NCI-H526 treated with DMSO at 0.1 percent for 48 hours (cell line): ENCODE data around the gene RPL10A.

ENCODE experiments used
- DNase-seq: peaks from one replicate; lab custom pipeline; 2025; lab: John Stamatoyannopoulos, UW

RPL10A gene

DNA sequence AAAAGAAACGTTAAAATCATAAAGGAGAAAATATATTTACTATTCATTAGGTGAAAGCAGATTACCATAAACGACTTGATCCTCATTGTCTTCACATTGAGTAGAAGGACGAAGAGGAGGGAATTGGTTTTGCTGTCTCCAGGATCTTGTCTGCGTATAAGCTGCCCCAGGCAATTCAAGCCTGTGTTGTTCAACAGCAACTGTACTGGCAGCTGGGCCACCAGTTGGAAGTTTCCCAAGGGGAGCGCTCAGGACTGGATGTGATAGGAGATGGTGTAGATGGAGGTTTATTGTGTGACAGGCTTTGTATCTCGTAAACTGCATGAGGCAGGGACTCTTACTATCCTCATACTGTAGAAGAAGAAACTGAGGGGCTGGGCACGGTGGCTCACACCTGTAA is 20.0 kb upstream of the RPL10A start:
- no peak for DNase-seq

GRCh38 chr6:35449287-35449881 is 18.8 kb upstream of the RPL10A start:
- DNase-seq = peak; percentile 51

GRCh38 chr6:35451354-35452182 is 16.6 kb upstream of the RPL10A start:
- no peak for DNase-seq

DNA sequence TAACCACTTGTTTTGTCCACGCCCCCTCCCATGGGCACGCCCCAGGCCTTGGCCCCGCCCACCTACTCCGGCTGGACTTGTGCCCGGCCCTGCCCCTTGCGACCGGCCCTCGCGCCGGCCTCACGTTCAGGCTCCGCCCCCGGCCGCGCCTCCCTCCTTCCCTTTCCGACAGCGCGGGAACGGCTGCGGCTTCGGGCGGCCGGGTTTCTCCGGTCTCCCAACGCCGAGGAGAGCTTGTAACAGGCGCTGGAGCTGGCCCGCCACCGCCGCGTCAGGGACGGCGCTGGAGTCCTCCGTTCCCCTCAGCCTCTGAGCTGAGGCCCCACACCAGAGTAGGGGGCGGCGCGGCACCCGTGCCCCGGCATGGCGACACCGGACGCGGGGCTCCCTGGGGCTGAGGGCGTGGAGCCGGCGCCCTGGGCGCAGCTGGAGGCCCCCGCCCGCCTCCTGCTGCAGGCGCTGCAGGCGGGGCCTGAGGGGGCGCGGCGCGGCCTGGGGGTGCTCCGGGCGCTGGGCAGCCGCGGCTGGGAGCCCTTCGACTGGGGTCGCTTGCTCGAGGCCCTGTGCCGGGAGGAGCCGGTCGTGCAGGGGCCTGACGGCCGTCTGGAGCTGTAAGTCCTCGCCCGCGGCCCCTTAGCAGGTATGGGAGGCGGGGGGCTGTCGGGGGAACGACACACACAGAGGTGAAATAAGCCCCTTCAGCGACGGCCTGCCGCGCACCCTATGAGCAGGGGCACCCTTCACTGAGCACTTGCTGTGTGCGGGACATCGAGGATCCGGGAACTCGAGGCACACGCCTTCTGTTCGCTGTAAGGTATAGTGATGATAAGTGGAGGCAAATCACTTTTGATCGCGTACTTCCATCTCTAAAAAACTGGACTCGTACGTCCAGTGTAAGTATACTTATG is 15.8 kb upstream of the RPL10A start, which contains the start of gene FANCE:
Gene FANCE, plus strand, starts transcription at position 156 of the 908 bp plus-strand sequence. Its CDS starts 208 bp downstream, at position 364.
- DNase-seq = peak; percentile 74

- DNase-seq = no peak
These were observed 15.0 kb upstream of the RPL10A start for GRCh38 chr6:35453236-35453635.

GRCh38 chr6:35454391-35455110 is 13.7 kb upstream of the RPL10A start:
- DNase-seq = no peak

GRCh38 chr6:35457907-35458306 is 10.3 kb upstream of the RPL10A start:
- DNase-seq = no peak

- no peak for DNase-seq
These were observed 6.9 kb upstream of the RPL10A start for GRCh38 chr6:35461270-35461669.

DNA sequence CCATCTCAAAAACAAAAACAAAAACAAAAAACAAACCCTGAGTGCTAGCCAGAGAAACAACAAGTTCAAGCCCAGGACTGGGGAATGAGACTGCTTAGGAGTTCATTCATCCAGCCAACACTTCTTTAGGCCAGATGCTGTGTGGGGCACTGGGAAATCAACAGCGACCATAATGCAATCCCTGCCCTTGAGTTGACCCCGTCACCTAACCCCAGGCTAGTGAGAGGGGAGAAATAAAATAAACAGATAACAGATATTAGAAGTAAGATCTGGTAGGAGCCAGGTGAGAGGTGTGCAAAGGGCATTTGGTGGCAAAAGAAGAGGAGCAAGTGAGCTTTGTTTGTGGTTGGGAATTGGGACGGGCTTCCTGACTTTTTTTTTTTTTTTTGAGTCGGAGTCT is 4.9 kb upstream of the RPL10A start:
- no peak for DNase-seq

GRCh38 chr6:35465646-35466045 is 2.6 kb upstream of the RPL10A start:
- DNase-seq = no peak

DNA sequence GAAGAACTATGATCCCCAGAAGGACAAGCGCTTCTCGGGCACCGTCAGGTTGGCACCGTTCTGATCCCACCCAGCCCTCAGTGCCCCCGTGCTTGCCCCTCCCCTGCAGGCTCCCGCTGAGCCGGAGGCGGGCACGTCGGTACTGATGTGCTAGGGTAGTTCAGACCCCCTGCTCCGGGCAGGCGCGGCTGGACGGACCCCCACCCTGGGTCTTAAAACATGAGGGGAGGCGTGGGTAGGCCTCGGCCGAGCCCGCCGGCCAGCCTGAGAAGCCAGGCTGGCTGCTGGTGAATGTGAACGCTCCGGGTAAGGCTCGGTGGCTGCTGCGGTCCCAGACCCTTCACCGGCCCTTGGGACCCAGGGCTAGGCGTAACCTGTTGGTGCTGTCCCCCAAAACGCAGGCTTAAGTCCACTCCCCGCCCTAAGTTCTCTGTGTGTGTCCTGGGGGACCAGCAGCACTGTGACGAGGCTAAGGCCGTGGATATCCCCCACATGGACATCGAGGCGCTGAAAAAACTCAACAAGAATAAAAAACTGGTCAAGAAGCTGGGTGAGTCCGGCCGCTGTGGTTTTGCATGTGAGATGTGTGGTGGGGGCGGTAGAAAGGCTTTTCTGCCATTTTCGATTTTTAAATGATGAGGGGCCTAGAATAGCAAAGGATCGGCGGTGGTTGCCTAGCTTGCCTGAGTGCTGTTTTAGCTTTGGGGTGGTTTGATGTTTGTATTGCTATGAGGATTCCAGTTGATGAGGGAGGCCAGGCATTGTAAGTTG is 964 bp downstream of the RPL10A start:
- DNase-seq = no peak

DNA sequence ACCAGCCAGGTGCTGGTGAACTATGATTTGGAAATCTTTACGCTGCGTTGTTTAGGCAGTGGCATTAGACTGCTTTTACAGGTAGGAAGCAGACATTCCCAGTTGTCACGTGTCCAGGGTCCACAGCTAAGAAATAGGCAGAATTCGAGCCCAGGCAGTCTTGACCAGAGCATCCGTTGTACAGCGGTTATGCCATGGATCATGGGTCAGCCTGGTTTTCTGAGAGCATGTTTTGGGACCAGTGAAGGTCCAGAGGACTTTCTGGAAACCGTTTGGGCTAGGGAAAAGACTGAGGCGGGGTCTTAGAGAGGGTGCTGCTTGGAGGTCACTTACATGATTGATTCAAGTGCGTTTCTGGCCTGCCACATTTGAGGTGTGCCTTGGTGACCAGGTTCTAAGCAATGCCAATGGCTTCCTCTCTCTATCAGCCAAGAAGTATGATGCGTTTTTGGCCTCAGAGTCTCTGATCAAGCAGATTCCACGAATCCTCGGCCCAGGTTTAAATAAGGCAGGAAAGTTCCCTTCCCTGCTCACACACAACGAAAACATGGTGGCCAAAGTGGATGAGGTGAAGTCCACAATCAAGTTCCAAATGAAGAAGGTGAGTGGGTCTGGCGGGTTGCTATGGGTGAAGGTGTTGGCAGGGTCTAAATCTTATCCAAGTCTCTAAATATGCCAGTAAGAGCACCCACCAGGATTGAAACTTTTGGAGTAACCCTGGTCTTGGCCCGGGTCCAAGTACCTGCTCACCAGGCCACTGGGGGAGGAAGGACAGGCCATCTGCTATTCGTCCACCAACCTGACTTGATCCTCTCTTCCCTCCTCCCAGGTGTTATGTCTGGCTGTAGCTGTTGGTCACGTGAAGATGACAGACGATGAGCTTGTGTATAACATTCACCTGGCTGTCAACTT is 1.8 kb downstream of the RPL10A start:
- no peak for DNase-seq

- no peak for DNase-seq
These were observed 2.5 kb downstream of the RPL10A start for GRCh38 chr6:35470663-35471120.

DNA sequence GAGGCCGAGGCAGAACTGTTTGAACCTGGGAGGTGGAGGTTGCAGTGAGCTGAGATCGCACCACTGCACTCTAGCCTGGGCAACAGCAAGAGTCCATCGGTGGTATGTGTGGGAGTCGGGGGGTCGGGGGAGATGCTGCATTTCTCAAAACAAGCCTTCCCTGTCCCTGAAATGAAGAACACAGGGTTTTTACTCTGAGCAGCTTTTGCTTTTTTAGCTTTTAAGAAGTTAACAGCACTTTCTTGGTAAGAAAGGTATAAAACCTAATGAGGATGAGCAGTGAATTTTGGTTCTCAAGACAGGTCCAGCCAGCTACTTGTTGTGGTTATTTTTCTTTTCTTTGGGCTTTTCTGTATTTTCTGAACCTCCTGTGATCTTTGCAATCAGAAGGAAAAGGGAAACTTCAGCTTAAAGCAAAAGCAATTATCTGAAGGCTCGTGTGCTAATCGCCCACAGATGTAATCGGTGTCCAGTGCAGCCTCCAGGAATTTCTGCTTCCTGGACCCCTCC is 3.7 kb downstream of the RPL10A start:
- no peak for DNase-seq

GRCh38 chr6:35473075-35473849 is 5.1 kb downstream of the RPL10A start:
- DNase-seq = no peak

DNA sequence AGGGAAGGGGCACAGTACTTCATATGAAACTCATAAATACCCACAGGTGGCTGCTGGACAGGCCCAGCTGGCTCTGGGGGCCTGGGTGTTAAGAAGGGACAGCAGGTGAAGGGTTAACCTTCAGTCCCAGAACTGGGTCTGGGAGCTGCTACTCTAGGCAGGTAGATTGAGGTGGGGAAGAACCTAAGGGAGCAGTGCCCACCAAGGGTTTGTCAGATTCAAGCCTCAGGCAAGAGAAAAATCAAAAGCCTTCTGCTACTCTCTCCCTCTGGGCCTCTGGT is 5.6 kb downstream of the RPL10A start:
- no peak for DNase-seq

- DNase-seq = no peak
These were observed 6.1 kb downstream of the RPL10A start for GRCh38 chr6:35474131-35474941.

DNA sequence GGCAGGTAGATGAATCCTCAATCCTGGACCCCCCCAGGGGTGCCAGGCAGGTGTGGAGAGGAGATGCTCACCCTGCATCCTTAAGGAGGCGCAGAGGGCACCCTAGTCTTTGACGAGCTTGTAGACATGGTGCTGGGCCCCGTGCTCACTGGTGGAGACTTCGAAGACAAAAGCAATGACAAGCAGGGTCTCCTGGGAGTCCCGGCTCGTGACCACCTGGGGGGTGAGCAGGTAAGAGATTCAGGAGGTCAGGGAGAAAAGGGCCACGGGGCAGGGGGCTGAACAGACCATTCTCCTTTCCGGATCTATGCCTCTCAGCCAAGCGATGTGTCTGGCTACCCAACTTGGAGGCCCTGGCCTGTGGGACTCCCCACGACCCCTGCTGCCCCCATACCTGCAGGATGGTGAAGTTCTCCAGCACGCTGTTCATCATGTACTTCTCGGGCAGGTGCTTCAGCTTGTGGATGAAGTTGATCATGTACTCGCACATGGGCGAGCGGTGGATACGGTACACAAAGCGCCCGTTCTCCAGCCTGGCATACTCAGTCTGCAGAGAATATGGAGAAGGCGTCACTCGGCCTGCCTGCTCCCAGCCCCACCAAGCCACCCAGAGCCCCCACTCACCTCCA is 6.9 kb downstream of the RPL10A start:
- no peak for DNase-seq
